HG02938 (cell line): ENCODE results near the gene LOXL3.

Experiments
- ATAC-seq: cut with Tn5 transposase; IDR thresholded peaks from one replicate; pipeline ENCODE4 v1.9.1; 2021; ENCODE audit warnings: mild to moderate bottlenecking, moderate library complexity; ENCODE audit not compliant: unreplicated experiment

LOXL3 gene

DNA sequence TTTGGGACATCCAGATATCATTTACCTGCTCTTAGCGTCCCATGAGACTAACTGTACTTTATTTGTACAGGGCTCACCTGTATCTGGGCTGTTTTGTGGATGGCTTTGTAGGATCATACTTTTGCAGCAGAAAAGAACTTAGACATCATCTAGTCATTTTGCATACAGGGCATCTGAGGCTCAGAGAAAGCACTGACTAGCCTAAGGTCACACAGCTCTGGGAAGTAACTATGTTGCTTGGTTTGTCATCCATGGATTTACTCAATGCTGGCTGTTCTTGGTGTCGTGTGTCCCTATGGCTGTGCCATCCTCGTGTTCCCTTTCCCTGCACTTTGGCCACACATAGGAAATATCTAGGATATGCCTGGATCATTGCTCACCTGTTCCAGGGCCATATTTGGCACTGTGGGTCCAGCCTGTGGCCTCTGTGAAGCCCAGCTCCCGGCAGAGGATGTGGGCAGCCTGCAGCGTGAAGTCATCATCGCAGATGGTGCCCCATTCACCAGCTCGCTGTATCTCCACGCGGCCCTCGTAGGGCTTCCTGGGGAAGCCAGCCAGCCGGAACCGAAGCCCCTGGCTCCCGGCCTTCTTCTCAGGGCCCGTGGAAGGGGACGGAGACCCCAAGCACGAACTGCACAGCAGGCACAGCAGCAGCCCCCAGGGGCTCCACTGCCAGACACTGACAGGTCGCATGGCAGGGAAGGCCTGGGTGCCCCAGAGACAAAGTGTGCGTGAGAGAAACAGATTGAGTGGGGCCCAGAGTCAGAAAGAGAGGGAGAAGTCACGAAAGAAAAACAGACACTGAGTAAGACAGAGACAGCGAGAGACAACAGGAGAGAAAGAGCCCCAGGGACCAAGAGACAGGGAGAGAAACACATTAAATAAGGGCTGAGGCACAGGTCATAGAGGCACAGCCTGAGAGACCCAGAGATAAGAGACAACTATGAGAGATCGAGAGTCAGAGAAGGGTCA, 1.5 kb downstream of the LOXL3 start:
- no peak for ATAC-seq

DNA sequence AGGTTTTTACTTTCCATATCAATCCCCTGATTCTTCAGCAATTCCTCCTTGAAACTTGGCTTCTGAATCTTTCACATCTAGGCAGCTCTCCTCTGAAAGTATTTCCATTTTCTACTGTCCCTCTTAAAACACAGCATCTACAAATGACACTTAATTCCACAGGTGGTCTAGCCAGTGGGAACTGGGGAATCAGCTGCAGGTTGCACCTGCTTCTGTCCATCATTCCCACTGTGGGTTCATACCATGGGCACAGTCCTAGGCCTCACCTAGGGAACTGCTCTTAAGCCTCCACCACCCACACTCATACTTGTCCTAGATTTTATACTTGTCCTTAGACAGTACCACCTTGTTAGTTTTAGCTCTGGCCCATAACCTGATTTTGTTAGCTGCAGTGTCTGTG, 2.2 kb downstream of the LOXL3 start:
- no peak for ATAC-seq

DNA sequence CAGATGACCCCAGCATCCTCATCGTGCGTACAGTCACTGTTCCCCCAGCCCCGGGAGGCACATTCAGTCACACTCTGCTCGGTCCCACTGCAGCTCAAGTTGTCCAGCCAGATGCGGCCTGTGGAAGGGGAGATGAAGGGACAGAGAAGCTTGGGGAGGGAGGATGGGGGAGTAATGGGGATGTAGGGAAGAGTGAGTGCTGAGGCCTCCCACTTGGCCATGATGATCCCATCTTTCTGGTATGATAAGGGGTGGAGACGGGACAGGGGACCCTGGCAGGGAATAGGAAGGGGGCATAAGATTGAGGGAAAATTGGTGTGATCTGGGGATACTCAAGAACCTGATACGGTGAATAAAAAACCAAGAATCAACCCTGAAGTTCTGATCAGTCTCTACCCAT, 3.5 kb downstream of the LOXL3 start:
- no peak for ATAC-seq

DNA sequence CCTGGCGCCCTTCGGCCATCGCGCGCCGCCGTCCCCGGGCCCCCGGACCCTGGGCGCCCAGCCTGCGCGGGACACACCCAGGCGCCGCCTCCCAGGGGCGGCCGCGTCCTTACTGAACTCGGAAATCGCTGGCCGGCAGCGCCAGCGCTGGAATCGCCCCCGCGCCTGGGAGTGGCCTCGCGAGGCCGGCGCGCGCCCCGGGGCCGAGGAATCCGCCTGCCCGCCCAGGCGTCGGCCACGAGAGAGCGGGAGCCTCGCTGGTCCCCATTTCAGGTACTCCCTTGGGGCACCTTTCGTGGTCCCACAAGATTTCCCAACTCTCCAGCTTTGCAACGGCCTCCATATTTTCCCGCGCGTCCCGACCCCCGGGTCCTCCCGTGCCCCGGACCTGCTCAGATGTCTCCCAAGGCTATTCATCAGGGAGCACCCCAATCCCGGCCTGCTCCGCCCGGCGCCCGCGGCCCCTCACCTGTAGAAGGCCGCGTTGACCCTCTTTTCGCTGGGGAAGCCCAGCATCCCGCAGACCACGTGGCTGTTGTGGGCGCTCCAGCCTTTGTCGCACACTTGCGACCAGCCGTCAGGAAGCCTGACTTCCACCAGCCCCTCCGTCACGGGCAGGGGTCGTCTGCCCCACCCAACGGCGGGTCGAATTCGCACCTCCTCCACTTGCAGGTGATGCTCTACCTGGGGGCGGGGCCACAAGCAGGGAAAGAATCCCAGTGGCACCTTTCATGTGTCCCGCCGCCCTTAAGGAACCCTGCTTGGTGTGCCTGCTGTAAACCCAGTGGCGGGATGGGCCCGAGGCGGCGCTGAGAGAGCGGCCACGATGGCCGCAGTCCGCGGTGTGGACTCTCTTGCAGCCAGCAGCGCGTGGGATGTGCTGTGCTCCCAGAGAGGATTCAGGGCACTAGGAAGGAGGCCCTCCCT, 4.6 kb downstream of the LOXL3 start:
- no peak for ATAC-seq

DNA sequence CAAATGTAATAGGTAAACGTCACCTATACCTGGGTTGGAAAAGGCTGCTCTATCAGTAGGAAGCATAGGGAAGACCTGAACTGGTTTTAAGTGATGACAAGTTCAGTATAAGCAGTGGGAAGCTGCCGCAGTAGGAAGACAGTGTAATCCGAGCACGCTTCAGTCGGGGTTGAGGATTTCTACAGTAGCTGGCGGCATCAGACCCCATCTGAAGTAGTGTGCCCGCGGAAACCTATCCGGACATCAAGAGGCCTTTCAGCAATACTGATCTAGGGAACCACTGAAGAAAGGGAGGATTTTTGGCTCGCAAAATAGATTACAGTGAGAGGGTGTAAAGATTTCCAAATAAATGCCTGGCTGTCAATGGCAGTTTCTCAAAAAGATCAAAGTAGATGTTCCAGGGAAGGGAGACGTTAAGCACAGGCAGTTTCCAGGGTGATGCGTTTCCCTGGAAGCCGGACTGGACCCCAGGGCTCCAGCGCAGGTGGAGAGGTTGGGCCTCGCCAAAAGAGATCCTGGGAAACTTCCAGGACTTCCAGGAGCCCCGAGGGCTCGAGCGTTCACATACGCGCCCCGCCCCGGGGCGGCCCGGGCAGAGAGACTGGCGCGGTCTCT, 5.3 kb downstream of the LOXL3 start:
- ATAC-seq: no peak

DNA sequence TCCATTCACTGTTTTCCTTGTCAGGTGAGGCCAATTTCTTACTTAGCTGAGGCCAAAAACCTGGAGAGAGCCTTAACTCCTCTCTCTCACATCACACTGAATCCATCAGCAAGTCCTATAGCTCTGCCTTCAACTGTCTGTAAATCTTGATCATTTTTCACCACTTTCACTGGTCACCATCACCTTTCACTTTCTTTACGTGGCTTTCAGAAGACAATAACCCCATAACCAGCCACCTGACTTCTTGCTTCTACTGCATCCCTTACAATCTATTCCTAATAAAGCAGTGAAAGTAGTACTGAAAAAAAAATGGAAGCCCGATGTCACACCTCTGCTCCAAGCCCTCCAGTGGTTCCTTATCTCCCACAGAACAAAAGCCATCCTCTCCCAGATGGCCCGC, 7.7 kb downstream of the LOXL3 start:
- ATAC-seq: no peak

DNA sequence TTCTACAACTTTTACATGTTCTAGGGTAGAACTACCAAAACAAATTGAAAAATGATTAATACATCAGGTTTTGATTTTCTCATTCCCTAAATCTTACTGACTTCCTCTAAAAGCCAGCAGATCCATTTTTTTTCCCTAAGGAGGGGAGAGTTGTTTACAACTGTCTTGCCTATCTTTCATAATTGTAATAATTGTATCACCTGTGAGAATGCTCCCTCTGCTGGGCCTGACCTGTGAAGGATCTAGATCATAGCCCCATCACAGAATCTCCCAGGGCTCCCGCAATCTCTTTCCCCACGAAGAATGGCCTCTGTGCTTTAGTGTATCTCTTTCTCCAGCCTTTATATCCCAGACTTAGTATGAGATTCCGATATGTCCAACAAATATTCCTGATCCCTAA, 9.1 kb downstream of the LOXL3 start:
- ATAC-seq: no peak

DNA sequence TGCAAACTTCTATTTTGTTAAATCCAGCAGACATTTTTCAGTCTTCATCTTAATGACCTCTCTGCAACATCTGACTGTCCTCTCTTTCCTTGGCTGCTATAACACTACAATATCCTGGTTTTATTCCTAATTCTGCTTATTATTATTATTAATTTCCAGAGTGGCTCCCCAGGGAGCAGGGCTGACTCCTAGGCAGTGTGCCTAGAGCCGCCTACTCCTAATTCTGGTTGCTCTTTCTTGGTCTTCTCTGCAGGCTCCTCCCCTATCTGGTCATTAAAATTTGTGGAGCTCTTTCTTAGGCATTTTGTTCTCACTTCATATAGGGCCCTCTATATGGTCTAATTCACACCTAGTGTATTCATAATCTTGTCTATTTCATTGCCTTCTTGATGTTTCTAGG, 10.8 kb downstream of the LOXL3 start:
- no peak for ATAC-seq

DNA sequence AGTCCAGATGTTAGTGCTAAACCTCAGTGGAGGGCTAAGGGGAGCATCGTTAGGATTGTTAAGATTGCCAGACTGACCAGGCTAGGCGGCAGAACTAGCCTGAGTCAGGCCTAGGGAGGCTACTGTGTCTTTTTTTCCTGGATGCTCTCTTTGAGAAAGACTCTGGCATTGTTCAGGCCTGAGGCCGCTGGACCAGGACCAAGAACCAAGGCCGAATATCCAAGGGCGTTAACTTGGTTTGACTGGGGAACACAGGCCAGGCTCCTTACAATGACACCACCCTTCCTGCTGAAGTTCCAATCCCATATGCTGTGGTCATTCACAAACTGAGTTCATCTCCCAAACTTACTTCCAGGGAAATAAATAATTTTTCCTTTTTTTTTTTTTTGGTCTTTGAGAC, 13.5 kb downstream of the LOXL3 start:
- no peak for ATAC-seq

DNA sequence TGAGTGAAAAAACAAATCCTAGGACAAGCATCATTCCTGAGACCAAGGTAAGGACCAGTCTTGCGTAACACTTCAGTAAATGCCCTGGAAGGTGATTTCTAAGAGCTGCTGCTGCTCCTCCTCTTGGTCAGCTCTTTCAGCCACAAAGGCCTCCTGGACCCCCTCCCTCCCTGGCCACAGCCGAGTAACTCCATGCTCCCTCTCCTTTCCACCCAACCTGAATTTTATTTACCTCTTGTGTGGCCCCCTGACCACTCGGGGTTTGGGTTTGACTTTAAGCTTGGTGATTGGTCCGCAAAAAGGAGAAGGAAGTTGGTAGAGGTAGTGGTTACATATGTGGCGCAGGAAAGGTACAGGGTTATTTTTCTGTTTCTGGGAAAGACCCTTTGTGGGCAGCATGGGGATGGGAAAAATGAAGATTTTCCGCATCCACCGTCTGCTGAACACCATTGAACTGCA, 14.8 kb downstream of the LOXL3 start:
- no peak for ATAC-seq

DNA sequence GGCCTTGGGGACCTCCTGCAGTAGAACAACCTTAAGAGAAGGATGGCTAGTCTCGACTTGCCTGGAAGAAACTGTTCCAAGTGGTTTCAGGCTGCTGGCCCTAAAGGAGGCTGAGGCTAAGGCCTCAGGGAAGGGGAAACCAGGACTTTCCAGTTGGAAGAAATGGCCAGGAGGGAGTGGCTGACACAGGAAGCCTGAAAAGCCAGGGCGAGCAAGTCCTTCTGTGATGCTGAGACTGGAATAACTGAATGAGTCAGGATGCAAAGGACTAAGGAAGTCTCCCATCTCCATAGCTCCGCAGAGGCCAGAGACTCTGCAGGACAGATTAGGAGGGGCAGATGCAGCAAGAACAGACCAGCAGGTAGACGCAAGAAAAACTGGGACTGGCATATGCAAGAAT, 16.6 kb downstream of the LOXL3 start:
- ATAC-seq: no peak

DNA sequence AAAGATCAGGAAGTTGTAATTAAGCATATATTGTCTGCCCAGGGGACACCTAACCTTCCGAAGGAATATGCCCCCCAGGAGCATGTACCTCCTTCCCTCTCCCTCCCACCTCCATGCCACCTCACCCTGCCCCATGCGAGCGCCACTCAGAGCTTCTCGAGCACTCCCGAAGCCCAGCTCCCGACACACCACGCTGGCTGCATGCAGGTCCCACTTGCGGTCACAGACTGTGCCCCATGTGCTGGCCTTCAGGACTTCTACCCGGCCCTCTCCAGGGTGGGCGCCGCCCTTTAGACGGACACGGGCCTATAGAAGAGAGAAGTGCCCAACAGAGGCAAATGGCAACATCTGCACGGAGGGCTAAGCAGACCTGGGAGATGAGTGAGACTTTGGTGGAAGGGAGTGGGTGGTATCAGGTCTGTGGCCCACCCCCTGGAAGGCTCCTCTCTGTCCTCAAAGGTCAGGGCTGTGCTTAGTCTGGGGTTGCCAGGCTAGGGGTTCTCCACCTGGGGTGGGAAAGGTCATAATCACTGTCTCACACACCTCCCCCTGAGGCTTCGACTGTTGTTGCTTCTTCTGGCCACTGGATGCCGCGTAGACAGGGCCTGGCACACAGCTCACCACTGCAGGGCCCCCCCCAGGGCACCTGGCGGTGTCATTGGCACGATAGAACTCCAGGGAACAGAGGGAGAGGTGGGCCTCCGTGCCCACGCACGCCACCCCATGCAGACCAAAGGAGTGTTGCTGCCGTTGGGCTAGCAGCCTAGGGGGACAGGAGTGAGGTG, 17.4 kb downstream of the LOXL3 start:
- ATAC-seq: no peak

DNA sequence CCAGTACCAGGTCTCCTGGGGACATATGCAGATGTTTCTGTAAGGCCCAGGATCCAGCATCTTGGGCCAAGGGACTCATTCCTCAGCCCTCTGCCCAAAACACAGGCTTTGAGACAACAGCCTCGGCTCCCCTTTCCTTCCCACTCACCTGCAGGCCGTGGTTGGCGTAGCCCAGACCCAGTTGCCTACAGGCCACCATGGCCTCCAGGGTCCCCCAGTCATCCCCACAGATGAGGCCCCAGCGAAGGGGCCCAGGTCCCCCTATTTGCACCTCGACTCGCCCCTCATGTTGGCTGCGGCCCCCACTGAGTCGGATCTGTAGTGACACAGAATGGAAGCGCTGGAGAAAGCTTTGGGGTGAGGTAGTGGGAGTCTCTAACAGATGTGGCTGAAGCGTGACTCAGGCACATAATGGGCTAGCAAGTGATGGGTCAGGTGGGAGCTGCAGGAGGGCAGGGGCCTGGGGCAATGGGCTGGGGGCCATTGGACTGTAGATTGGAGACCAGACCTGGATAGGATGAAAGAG, 18.2 kb downstream of the LOXL3 start:
- ATAC-seq: no peak

DNA sequence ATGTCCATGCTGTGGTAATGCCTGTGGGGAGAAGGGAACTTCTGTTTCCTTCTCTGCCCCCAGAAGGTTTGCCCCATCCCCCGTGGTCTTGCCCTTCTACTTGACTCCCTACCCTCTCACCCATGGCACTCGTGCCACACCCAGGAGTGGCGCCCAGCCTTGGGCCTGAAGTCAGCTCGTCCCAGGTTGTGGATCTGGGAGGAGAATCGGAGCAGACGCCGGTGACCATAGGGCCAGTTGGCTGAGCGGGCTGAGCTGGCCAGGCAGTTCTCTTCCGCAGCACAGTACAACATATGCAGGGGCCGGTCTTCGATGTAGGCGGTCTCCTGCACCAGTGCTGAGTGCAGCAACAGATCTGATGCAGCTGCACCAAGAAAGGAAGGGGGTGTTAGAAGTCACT, 19.3 kb downstream of the LOXL3 start:
- no peak for ATAC-seq

DNA sequence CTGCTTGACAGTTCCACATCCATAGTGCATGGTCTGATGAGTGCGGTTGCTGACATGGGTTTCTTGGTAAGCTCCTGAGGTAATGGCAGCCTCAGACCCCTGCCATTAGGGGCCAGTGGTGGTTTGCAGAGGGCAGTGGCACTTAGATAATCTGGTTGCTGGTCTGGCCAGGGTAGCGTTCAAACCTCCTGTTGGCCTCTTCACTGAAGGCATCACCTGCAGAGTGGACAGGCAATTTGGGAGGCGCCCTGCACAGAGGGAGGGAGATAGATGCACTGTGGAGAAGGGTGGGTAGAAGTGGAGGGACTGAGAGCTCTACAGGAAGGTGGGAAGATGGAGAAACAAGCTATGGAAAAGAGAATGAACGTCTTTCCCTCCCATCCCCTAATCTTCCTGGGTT, 20.3 kb downstream of the LOXL3 start:
- no peak for ATAC-seq

DNA sequence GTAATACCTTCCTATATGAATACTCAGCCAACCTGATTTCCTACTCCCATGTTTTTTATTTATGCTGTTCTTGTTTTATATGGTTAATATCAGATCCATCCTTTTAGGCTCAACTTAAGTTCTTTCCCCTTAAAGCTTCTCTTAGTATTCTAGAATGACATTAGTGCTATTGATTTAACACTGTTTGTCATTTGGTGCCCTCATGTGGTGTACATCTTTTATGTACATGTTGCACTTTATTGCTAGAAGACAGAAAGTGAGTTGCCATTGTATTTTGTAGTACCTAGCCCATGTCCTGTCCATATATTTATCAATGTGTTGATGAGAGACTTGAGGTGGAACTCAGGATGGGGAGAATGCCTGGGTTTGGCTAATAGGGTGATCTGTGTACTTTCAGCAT, 21.5 kb downstream of the LOXL3 start:
- ATAC-seq: no peak

DNA sequence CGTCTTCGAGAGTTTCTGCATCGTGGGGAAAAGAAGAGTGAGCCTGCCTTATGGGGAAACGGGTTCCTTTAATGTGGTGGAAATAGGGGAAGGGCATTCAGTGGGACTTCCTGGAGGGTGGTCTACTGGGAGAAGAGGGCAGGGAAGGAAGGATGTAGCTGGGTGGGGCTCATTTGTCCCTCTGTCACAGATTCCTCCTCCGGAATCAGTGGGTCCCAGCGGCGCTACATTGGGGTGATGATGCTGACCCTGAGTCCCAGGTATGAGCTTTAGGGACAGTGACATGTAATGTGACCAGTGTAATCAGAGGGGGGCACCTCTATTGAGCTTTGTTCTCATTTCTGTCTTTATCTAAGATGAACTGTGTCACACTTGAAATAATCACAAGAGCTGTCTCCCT, 22.1 kb downstream of the LOXL3 start:
- no peak for ATAC-seq

DNA sequence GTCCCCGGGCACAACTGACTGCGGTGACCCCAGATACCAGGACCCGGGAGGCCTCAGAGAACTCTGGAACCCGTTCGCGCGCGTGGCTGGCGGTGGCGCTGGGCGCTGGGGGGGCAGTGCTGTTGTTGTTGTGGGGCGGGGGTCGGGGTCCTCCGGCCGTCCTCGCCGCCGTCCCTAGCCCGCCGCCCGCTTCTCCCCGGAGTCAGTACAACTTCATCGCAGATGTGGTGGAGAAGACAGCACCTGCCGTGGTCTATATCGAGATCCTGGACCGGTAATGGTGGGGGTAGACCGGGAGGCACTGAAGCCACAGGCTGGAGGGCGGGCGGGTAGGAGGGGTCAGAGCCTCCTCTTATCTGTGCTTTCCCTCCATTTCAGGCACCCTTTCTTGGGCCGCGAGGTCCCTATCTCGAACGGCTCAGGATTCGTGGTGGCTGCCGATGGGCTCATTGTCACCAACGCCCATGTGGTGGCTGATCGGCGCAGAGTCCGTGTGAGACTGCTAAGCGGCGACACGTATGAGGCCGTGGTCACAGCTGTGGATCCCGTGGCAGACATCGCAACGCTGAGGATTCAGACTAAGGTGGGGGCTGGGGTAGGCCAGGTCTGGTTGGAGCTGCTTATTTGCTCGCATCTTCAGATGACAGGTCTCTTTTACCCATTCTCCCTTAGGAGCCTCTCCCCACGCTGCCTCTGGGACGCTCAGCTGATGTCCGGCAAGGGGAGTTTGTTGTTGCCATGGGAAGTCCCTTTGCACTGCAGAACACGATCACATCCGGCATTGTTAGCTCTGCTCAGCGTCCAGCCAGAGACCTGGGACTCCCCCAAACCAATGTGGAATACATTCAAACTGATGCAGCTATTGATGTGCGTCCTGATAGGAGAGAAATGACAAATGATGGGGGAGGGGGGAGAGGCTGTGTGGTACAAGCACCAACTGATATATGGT, 23.2 kb downstream of the LOXL3 start:
- ATAC-seq: peak; percentile 35
